ENCODE measurements around the gene GRM7.

The GRM7 gene

GRCh38 chr3:7207928-7208327, 347.0 kb downstream of the GRM7 start:
- Histone ChIP-seq H3K27ac (replicated peaks) (no peak overlapping the region), H3K27me3 (ENCODE audit: insufficient read depth, poor library complexity, severe bottlenecking) (no peaks in the 10 kb centered on the region), H3K4me3 (replicated peaks; ENCODE audit: insufficient read depth, low read length) (no peak overlapping the region)
- no peak for DNase-seq (ENCODE audit: low read depth in 1 of 2, low spot score in 1 of 2)
- TF ChIP-seq SPI1 (IDR thresholded peaks at IDR 0.05; ENCODE audit: borderline replicate concordance, low read depth) (no peak), REST (IDR thresholded peaks at IDR 0.05; ENCODE audit: insufficient replicate concordance, low read depth) (no peak), CTCF (IDR thresholded peaks at IDR 0.05; ENCODE audit: insufficient read depth, low read length) (no peak), GABPA (IDR thresholded peaks at IDR 0.05; ENCODE audit: low read depth) (no peak), POLR2AphosphoS5 (IDR thresholded peaks at IDR 0.05; ENCODE audit: low read depth) (no peak)

- H3K27ac ChIP-seq (replicated peaks), result no peak overlapping the region
- H3K27me3 ChIP-seq (ENCODE audit: insufficient read depth, poor library complexity, severe bottlenecking), result no peaks in the 10 kb centered on the region
- DNase-seq (ENCODE audit: low read depth in 1 of 2, low spot score in 1 of 2), result no peak
- H3K4me3 ChIP-seq (replicated peaks; ENCODE audit: insufficient read depth, low read length), result no peak overlapping the region
- TF ChIP-seq GABPA (IDR thresholded peaks at IDR 0.05; ENCODE audit: low read depth) (no peak), SPI1 (IDR thresholded peaks at IDR 0.05; ENCODE audit: borderline replicate concordance, low read depth) (no peak), CTCF (IDR thresholded peaks at IDR 0.05; ENCODE audit: insufficient read depth, low read length) (no peak), REST (IDR thresholded peaks at IDR 0.05; ENCODE audit: insufficient replicate concordance, low read depth) (no peak), POLR2AphosphoS5 (IDR thresholded peaks at IDR 0.05; ENCODE audit: low read depth) (no peak)
These were observed 348.2 kb downstream of the GRM7 start for GRCh38 chr3:7209098-7209497.

- no peaks in the 10 kb centered on the region for H3K27me3 ChIP-seq (ENCODE audit: insufficient read depth, poor library complexity, severe bottlenecking)
- H3K27ac ChIP-seq (replicated peaks), result no peak overlapping the region
- TF ChIP-seq GABPA (IDR thresholded peaks at IDR 0.05; ENCODE audit: low read depth), result no peak
- no peak for TF ChIP-seq SPI1 (IDR thresholded peaks at IDR 0.05; ENCODE audit: borderline replicate concordance, low read depth)
- TF ChIP-seq REST (IDR thresholded peaks at IDR 0.05; ENCODE audit: insufficient replicate concordance, low read depth), result no peak
- TF ChIP-seq POLR2AphosphoS5 (IDR thresholded peaks at IDR 0.05; ENCODE audit: low read depth), result no peak
- no peak for TF ChIP-seq CTCF (IDR thresholded peaks at IDR 0.05; ENCODE audit: insufficient read depth, low read length)
- H3K4me3 ChIP-seq (replicated peaks; ENCODE audit: insufficient read depth, low read length), result no peak overlapping the region
- no peak for DNase-seq (ENCODE audit: low read depth in 1 of 2, low spot score in 1 of 2)
These were observed 350.8 kb downstream of the GRM7 start for GRCh38 chr3:7211740-7212139.

Data from HL-60 (cell line).